HepG2 (cell line): ENCODE data around the gene DOK7. TPM values are rescaled to one million over a fixed set of nuclear protein-coding genes. Genes with fewer than 3 reads are reported as not detected.

ENCODE experiments used
- ESRRA ChIP-seq: sonication (generic); formaldehyde crosslinking; IDR thresholded peaks from 2 replicates; pipeline ENCODE4 v1.5.1; 2020; ENCODE audit warnings: mild to moderate bottlenecking, low read depth, missing genetic modification reagents
- ISX ChIP-seq: sonication (generic); formaldehyde crosslinking; conservative IDR thresholded peaks from 2 replicates; pipeline ENCODE4 v1.5.0; 2020; ENCODE audit warnings: missing genetic modification reagents
- KMT2A ChIP-seq: sonication (generic); formaldehyde crosslinking; IDR thresholded peaks from 2 replicates; pipeline ENCODE4 v1.4.0; 2020; ENCODE audit warnings: missing genetic modification reagents
- MED13 ChIP-seq: sonication (generic); formaldehyde crosslinking; IDR thresholded peaks from 2 replicates; pipeline ENCODE4 v1.5.0; 2020; ENCODE audit warnings: missing genetic modification reagents
- SNAI1 ChIP-seq: sonication (generic); formaldehyde crosslinking; IDR thresholded peaks from 2 replicates; pipeline ENCODE4 v1.5.0; 2020; ENCODE audit warnings: mild to moderate bottlenecking, missing genetic modification reagents, borderline replicate concordance
- ZBTB3 ChIP-seq: sonication (generic); formaldehyde crosslinking; IDR thresholded peaks from 2 replicates; pipeline ENCODE4 v1.4.0; 2020; ENCODE audit warnings: low read depth, mild to moderate bottlenecking, moderate library complexity, missing genetic modification reagents, borderline replicate concordance
- ZGPAT ChIP-seq: IDR thresholded peaks from 2 replicates; pipeline ENCODE4 v1.6.1; 2016; ENCODE audit warnings: mild to moderate bottlenecking
- ZNF768 ChIP-seq: sonication (generic); formaldehyde crosslinking; IDR thresholded peaks from 2 replicates; pipeline ENCODE4 v1.4.0; 2020; ENCODE audit warnings: missing genetic modification reagents
- ZNF780A ChIP-seq: sonication (generic); formaldehyde crosslinking; IDR thresholded peaks from 2 replicates; pipeline ENCODE4 v1.8.0; 2022; ENCODE audit warnings: mild to moderate bottlenecking, missing genetic modification reagents, moderate library complexity
- ZSCAN22 ChIP-seq: sonication (generic); formaldehyde crosslinking; IDR thresholded peaks from 2 replicates; pipeline ENCODE4 v1.4.0; 2020; ENCODE audit warnings: mild to moderate bottlenecking, missing genetic modification reagents
- polyA plus RNA-seq, 8 experiments: library from polyadenylated mRNA; depleted of rRNA in 3 of 8; stranded (reverse) in 7 of 8; unstranded in 1 of 8; fragments of >200 nt; fragmentation: Illumina TruSeq in 4 of 8; extraction: Trizol in 4 of 8; gene quantifications; 2 replicates each; pipeline versions ENCODE4 v1.2.1 to v1.2.3, GENCODE V29; 2011 to 2016; ENCODE audit warnings: low read depth in 4 of 8, missing spikeins in 1 of 8, mixed read lengths in 1 of 8; ENCODE audit not compliant: insufficient read depth in 1 of 8
- total RNA-seq, 5 experiments: library from RNA; depleted of rRNA; stranded (reverse); fragments of >200 nt; fragmentation: Illumina TruSeq; extraction: Trizol; gene quantifications; 2 replicates each; pipeline ENCODE4 v1.2.3, GENCODE V29; 2016; ENCODE audit warnings: low read depth in 1 of 5
- TF ChIP-seq, protein P1 (sequence below), 2 experiments: sonication (generic) in 1 of 2; formaldehyde crosslinking in 1 of 2; IDR thresholded peaks; 2 replicates each; pipeline versions ENCODE4 v1.5.1 to v1.6.1; 2011 to 2020; ENCODE audit warnings: borderline replicate concordance in 1 of 2, low read depth in 1 of 2, low read length in 1 of 2, mild to moderate bottlenecking in 1 of 2, missing genetic modification reagents in 1 of 2, moderate library complexity in 1 of 2
- TF ChIP-seq, protein P2 (sequence below): sonication (generic); formaldehyde crosslinking; IDR thresholded peaks from 2 replicates; pipeline ENCODE4 v1.5.1; 2020; ENCODE audit warnings: mild to moderate bottlenecking, moderate library complexity, missing genetic modification reagents
- TF ChIP-seq, protein P3 (sequence below): sonication (generic); formaldehyde crosslinking; IDR thresholded peaks from 2 replicates; pipeline ENCODE4 v1.5.1; 2020; ENCODE audit warnings: mild to moderate bottlenecking, missing genetic modification reagents, moderate library complexity
- TF ChIP-seq, protein P4 (sequence below): sonication (generic); formaldehyde crosslinking; IDR thresholded peaks from 2 replicates; pipeline ENCODE4 v1.5.1; 2020; ENCODE audit warnings: missing genetic modification reagents, mild to moderate bottlenecking, borderline replicate concordance

The DOK7 gene
- total and polyA plus RNA-seq, 2 of the 13 experiments (the other 11 are each of a cell fraction or from before 2014, with no cell fraction given) = 0.03 to 0.07 TPM

DNA sequence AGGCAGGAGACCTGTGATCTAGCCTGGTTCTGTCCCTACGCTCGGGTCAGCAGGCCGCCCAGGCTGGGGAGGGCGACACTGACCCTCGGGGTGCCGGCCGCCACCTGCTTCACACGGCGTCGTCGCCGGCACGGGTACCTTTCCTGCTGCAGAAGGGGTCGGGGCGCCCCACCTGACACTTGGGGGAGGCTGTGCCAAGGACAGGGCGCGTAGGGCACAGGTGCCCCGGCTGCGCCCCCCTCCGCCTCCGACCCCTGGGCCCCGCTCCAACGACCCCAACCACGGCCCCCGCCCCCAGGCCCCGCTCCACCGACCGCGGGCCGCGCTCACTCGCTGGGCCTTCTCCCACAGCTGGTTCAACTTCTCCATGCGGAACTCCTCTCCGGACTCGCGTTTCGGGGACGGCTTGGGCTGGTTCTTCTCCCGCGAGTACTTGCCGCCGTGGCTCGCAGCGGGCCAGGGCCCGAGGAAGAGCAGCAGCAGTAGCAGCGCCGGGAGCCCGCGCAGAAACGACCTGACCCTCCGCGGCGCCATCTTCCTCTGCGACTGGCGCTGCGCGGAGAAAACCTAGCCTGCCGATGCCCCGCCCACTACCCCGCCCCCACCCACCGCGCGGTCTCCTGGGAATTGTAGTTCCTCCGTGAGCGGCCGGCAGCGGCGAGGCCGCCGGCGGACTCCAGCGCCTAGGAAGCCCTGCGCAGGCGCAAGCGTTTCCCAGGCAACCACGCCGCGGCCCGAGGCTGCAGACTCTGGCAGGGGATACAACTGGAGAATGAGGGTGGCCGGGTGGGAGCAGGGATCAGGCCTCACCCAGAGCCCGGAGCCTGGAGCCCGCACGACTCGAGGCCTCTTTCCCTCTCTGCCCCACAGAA is 69.0 kb downstream of the DOK7 start, which contains the start of gene LRPAP1 (continued):
- no peak for TF ChIP-seq SNAI1 (CRISPR knock-in tag)
- TF ChIP-seq, protein P1, sequence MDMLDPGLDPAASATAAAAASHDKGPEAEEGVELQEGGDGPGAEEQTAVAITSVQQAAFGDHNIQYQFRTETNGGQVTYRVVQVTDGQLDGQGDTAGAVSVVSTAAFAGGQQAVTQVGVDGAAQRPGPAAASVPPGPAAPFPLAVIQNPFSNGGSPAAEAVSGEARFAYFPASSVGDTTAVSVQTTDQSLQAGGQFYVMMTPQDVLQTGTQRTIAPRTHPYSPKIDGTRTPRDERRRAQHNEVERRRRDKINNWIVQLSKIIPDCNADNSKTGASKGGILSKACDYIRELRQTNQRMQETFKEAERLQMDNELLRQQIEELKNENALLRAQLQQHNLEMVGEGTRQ (IDR thresholded peaks at IDR 0.05; ENCODE audit: low read depth, low read length) = no peak
- TF ChIP-seq, protein P1 (CRISPR knock-in tag; IDR thresholded peaks at IDR 0.05; ENCODE audit: borderline replicate concordance) = no peak
- peak; percentile 77 for TF ChIP-seq KMT2A (CRISPR knock-in tag)
- TF ChIP-seq, protein P2, sequence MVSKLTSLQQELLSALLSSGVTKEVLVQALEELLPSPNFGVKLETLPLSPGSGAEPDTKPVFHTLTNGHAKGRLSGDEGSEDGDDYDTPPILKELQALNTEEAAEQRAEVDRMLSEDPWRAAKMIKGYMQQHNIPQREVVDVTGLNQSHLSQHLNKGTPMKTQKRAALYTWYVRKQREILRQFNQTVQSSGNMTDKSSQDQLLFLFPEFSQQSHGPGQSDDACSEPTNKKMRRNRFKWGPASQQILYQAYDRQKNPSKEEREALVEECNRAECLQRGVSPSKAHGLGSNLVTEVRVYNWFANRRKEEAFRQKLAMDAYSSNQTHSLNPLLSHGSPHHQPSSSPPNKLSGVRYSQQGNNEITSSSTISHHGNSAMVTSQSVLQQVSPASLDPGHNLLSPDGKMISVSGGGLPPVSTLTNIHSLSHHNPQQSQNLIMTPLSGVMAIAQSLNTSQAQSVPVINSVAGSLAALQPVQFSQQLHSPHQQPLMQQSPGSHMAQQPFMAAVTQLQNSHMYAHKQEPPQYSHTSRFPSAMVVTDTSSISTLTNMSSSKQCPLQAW = no peak
- TF ChIP-seq ESRRA (CRISPR knock-in tag) = peak; percentile 42; the same call in 1 of the 2 replicates
- 0 out of 2 replicates have a peak, but pooled peaks have one; percentile 65 for TF ChIP-seq ISX
- peak; percentile 64; the same call in 1 of the 2 replicates for TF ChIP-seq ZGPAT (CRISPR knock-in tag)
- 0 out of 2 replicates have a peak, but pooled peaks have one; percentile 54 for TF ChIP-seq ZNF780A
- no peak for TF ChIP-seq MED13 (CRISPR knock-in tag)
- TF ChIP-seq ZSCAN22 (CRISPR knock-in tag) = no peak
- TF ChIP-seq, protein P3, sequence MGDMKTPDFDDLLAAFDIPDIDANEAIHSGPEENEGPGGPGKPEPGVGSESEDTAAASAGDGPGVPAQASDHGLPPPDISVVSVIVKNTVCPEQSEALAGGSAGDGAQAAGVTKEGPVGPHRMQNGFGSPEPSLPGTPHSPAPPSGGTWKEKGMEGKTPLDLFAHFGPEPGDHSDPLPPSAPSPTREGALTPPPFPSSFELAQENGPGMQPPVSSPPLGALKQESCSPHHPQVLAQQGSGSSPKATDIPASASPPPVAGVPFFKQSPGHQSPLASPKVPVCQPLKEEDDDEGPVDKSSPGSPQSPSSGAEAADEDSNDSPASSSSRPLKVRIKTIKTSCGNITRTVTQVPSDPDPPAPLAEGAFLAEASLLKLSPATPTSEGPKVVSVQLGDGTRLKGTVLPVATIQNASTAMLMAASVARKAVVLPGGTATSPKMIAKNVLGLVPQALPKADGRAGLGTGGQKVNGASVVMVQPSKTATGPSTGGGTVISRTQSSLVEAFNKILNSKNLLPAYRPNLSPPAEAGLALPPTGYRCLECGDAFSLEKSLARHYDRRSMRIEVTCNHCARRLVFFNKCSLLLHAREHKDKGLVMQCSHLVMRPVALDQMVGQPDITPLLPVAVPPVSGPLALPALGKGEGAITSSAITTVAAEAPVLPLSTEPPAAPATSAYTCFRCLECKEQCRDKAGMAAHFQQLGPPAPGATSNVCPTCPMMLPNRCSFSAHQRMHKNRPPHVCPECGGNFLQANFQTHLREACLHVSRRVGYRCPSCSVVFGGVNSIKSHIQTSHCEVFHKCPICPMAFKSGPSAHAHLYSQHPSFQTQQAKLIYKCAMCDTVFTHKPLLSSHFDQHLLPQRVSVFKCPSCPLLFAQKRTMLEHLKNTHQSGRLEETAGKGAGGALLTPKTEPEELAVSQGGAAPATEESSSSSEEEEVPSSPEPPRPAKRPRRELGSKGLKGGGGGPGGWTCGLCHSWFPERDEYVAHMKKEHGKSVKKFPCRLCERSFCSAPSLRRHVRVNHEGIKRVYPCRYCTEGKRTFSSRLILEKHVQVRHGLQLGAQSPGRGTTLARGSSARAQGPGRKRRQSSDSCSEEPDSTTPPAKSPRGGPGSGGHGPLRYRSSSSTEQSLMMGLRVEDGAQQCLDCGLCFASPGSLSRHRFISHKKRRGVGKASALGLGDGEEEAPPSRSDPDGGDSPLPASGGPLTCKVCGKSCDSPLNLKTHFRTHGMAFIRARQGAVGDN = peak; percentile 84
- TF ChIP-seq ZBTB3 (CRISPR knock-in tag) = no peak
- peak; percentile 57 for TF ChIP-seq ZNF768 (CRISPR knock-in tag)
- TF ChIP-seq, protein P4, sequence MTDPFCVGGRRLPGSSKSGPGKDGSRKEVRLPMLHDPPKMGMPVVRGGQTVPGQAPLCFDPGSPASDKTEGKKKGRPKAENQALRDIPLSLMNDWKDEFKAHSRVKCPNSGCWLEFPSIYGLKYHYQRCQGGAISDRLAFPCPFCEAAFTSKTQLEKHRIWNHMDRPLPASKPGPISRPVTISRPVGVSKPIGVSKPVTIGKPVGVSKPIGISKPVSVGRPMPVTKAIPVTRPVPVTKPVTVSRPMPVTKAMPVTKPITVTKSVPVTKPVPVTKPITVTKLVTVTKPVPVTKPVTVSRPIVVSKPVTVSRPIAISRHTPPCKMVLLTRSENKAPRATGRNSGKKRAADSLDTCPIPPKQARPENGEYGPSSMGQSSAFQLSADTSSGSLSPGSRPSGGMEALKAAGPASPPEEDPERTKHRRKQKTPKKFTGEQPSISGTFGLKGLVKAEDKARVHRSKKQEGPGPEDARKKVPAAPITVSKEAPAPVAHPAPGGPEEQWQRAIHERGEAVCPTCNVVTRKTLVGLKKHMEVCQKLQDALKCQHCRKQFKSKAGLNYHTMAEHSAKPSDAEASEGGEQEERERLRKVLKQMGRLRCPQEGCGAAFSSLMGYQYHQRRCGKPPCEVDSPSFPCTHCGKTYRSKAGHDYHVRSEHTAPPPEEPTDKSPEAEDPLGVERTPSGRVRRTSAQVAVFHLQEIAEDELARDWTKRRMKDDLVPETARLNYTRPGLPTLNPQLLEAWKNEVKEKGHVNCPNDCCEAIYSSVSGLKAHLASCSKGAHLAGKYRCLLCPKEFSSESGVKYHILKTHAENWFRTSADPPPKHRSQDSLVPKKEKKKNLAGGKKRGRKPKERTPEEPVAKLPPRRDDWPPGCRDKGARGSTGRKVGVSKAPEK (CRISPR knock-in tag) = 0 out of 2 replicates have a peak, but pooled peaks have one; percentile 34
